ENCODE measurements around the gene ACAT2.

GRCh38 chr6:159828074-159828473 is 66.2 kb downstream of the ACAT2 start:
- TF ChIP-seq CTCF (IDR thresholded peaks at IDR 0.05) (no peak), EZH2 (IDR thresholded peaks at IDR 0.05) (no peak)
